Activated gamma-delta T cell treated with anti-CD3 and anti-CD28 coated beads, Interleukin-2, amount 50 U/mL, for 16 hours (primary cell): Measurements from ENCODE around the gene GLI2.

Experiments
- DNase-seq: peaks from one replicate; pipeline ENCODE4 v3.0.0-alpha.2; 2020; ENCODE audit warnings: low read depth

The GLI2 gene

GRCh38 chr2:120758181-120759144, 22.8 kb downstream of the GLI2 start:
- no peak for DNase-seq

GRCh38 chr2:120759543-120760331, 24.1 kb downstream of the GLI2 start:
- no peak for DNase-seq

DNA sequence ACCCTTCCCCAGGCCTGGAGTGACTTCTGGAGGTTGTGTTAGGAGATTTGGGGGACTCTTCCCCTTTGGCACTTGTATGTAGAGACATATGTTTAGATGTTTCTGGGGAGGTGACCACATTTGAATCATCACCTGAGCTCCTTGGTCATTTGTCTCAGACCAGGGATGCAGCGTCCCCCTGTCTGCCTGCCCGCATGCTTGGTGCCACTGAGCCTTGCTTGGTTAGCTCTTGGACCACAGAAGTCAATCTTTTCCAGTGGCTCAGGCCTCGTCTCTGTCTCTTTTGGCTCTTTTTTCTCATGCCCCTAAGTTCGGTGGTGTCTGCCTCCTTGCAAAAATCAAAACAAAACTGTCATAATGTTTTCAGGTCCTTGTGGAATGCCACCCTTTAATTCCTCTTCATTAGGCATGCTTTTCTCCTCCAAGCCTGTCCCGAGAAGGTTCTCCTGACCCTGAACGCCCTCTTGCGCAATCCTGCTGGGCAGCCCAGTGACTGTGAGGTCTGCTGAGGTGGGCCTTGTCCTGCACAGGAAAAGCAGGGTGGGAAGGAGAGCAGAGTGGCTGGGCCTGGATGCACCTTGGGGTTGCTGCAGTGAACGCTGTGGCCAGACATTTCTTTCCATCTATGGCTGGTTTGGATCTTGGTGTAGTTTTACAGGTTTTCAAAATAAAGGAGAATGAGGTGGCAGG, 24.9 kb downstream of the GLI2 start:
- no peak for DNase-seq

- DNase-seq = no peak
These were observed 25.6 kb downstream of the GLI2 start for GRCh38 chr2:120761164-120761861.

GRCh38 chr2:120761911-120762310, 26.2 kb downstream of the GLI2 start:
- DNase-seq = no peak

DNA sequence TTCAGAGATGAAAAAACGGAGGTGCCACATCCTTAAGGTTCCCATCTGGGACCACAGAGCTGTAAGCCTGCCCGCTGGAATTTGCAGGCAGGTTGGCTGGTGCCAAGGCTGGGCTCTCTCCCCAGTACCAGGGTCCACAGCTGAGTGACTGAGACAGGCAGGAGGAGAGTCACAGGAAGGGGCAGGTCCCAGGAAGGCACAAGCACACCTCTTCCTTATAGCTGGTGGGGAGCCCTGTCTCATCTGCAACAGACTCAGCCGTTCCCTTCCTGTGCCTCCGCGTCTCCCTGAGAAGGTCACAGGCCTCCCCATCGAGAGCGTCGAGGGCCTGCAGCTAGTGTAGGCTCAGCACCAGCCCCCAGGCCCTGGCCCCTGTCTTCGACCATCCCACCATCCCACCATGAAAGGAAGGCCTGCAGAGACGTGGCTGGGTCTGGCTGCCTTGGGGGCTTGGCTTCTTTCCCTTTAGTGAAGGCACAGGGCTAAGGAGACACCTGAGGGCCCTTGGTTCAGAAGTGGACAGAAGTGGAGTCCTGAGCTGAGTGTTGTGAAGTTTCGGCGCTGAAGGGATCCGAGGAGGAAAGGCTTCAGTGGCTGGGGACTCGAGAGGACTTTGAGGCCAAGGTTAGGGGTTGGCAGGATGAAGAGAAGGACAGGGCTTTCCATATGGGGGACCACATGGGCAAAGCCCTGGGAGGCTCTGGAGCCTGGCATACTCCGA, 26.8 kb downstream of the GLI2 start:
- no peak for DNase-seq

GRCh38 chr2:120763508-120763907, 27.8 kb downstream of the GLI2 start:
- no peak for DNase-seq

GRCh38 chr2:120763931-120764330, 28.3 kb downstream of the GLI2 start:
- DNase-seq = no peak

DNA sequence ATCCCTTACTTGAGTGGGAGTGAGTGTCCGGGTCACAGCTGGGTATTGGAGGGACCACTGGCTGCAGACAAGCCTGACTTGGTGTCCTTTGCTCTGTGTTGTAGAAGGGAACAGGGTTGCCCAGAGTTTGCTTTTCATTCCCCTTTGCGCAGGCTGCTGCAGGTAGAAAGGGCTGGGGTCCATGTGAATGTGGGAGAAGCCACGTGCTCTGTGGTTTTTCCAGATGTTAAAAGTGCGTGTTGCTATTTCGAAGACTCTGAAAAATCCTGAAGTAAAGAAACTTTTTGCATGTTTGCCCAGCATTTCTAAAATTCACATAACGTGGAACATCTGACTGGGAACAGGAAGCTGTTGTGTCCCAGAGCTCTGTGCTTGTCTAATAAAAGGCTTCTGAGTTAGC, 28.8 kb downstream of the GLI2 start:
- no peak for DNase-seq

GRCh38 chr2:120764991-120765677, 29.5 kb downstream of the GLI2 start:
- no peak for DNase-seq

DNA sequence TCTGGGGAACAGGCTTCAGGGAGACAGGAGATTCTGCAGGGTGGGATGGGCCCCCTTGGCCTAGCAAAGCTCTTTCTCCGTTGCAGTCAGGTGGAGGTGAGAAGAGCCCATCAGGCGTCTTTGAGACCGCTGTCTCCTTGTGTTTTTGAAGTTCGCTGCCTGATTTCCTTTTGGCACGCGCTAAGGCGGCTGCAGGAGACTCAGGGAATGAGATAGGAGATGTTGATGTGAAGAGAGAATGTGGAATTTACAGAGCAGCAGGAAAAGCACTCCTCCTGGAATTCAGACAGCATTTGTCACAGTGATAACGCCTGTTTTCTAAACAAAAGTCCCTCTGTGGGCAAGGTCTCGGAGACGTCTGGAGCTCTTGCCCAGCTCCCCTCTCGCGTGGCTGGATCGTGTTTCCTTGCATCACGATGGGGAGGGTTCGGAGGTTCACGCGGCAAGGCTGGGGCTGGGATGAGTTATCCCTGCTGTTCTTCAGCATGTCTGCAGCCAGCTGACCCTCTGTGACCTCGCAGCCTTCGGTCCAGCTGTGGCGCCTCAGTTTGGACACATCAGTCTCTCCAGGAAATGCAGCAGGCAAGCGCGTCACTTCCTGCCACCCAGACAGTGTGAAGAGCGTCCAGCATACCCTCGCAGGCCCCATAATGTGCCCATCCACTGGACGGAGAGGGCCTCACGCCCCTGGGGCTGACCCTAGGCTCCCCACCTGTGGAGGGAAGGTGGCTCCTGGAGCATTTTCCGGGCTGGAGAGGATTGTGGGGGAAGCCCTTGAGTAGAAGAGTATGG, 30.2 kb downstream of the GLI2 start:
- no peak for DNase-seq

- DNase-seq = no peak
These were observed 31.0 kb downstream of the GLI2 start for GRCh38 chr2:120766470-120767351.

DNA sequence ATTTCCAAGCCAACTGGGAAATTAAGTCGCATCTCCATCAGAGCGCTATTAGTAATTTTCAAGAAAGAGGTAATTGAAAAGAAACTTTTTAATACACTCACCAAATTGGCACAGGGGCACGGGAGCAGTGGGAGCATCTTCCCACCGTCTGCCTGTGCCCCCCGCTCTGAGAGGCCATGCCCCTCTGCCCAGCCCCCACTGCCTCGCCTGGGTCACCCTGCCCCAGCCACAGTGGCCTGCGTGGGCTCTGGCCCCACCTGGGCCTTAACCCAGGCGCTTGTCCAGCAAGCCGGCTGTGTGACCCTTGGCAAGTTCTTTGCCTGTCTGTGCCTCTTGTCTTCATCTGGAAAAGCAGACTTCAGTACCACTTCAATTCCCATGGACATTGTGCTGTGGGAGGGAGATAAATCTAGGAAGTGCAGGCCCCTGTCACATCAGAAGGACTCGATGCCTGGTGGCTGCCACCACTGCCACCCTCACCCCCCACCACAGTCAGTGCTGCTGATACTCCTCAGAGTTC, 31.9 kb downstream of the GLI2 start:
- no peak for DNase-seq

DNA sequence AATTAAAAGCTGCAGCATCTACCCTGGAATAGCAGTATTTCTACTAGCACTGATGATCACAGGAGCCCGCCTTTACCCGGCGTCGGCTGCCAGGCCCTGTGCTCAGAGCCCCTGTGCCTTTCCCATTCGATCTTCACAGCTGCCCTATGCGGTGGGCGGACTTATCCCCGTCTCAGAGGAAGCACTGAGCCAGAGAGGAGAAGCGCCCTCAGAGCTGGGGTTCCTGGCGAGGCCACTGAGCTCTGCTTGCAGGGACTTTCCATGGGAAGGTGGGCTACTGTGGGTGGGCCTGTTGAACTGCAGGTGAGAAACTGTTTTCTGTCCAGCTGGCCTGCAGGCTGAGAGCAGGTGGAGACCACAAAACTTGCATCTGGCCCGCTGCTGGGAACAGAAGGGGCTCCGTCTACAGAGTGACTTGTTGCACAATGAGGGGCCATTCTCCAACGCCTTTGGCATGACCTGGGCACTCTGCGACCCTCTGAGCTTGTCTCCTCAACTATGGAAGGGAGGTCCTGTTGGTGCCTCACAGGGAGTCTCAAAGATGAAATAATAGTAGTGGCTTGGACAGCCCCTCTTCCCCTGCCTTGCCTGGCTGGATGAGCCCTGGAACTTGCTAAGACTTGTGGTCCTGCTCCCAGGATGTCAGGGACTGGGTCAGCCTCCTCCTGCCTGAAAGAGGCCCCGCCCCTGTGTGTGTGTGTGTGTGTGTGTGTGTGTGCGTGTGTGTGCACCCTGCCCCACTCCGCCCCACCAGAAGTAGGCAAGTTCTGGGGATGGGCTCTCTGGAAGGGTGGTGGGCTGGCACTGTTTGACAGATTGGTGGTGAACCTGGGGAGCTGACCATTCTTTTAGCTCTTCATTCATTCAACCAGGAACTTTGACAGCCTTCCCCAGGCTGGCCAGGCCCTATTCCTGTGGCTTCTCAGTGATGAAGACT, 32.7 kb downstream of the GLI2 start:
- DNase-seq = no peak

DNA sequence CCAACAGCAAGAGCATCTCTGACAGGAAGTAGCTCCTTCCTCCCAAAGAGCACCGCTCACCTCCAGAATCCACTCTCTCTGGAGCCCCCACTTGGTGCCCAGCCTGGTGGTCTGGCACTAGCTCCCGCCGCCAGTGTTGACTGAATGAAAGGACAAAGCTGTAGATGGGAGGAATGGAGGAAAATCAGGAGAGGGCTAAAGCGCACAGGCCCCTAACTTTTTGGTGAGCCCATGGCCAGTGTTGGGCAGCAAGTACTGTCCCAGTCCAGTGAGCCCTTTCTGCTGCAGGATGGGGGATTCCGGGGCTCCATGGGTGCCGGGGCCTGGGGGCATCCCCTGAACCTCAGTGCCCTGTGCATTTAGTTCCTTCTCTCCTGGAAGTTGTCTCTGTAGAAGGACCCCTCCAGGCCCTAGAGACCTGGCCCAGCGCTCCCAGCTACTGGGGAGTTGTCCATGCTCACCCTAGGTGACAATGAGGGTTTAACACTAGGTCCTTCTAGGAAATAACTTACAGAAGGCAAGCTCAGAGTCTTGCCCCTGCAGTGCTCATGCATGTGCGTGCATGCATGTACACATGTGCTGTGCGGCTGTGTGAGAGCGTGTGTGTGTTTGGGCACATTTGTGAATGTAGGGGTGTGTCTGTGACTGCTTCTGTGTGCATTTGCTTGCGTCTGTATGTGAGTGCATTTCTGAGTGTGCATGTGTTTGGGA, 33.6 kb downstream of the GLI2 start:
- DNase-seq = no peak

DNA sequence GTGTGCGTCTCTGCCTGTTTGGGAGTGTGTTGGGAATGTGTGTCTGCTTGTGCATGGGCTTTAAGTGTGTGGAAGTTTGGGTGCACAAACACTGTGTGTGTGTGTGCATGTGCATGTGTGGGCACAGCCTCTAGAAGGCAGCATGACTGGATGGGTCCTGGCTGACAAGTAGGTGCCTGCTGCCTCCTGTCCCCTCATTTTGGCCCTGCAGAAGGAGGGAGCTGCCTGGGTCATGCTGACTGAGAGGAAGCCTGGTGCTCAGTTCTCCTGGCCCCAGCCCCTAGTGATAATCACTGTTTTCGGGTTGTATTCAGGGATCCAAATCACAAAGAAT, 34.1 kb downstream of the GLI2 start:
- no peak for DNase-seq

DNA sequence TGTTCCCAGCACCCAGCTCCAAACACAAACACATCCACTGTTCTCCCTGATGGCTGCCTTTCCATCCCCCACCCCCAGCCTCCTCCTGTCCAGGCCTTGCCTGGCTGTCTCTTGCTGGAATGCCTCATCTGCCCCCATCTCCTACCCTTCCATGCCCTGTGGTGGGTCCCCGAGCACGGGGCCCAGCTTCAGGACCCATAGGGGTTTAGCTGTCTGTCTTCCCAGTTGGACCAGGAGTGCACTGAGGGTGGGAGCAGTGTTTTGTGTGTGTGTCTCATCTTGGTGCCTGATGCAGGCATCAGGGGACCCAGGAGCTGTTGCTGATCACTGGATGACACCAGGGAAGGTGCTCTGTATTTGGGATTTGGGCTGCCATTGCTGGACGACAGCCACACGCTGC, 34.5 kb downstream of the GLI2 start:
- no peak for DNase-seq
